HG02970 (cell line): Measurements from ENCODE around the gene RNF114.
A peak's percentile ranks its signal among the peaks of the same experiment; 100 is the strongest.
"Not testable (repeated sequence)": the region's sequence is repeated elsewhere in the genome, so short reads cannot be mapped to it uniquely, and the experiment has no call there.

ENCODE experiments used
- ATAC-seq: cut with Tn5 transposase; IDR thresholded peaks from one replicate; pipeline ENCODE4 v1.9.1; 2021; ENCODE audit warnings: mild to moderate bottlenecking, moderate library complexity, moderate number of reproducible peaks; ENCODE audit not compliant: unreplicated experiment, low FRiP score

The RNF114 gene

DNA sequence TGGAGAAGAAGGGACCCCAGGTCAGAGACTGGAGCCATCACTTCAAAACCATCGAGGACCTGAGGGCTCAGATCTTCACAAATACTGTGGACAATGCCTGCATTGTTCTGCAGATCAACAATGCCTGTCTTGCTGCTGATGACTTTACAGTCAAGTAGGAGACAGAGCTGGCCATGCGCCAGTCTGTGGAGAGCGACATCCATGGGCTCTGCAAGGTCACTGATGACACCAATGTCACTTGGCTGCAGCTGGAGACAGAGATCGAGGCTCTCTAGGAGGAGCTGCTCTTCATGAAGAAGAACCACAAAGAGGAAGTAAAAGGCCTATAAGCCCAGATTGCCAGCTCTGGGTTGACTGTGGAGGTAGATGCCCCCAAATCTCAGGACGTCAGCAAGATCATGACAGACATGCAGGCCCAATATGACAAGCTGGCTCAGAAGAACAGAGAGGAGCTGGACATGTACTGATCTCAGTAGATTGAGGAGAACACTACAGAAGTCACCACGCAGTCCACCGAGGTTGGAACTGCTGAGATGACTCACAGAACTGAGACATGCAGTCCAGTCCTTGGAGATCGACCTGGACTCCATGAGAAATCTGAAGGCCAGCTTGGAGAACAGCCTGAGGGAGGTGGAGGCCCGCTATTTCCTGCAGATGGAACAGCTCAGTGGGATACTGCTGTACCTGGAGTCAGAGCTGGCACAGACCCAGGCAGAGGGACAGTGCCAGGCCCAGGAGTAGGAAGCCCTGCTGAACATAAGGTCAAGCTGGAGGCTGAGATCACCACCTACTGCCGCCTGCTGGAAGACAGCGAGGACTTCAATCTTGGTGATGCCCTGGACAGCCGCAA, 21.1 kb downstream of the RNF114 start:
- ATAC-seq: not testable (repeated sequence)

DNA sequence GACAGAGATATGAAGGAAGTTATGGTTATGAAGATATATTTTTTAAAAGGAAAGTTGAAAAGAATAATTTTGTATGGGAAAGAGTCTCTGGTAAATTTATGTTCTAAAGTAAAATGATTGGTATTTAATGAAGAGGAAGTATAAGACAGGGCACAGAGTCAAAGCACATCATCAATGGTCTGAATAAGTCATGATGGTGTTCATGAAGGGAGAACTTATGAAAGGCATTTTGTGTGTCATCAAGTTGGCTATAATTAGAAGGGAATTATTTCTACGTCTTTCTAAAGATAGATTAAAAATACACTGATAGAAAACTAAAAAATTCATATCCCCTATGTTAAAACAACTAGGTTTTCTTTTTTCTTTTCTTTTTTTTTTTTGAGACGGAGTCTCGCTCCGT, 25.2 kb downstream of the RNF114 start:
- no peak for ATAC-seq

GRCh38 chr20:49964964-49965780, 29.0 kb downstream of the RNF114 start:
- ATAC-seq: no peak

DNA sequence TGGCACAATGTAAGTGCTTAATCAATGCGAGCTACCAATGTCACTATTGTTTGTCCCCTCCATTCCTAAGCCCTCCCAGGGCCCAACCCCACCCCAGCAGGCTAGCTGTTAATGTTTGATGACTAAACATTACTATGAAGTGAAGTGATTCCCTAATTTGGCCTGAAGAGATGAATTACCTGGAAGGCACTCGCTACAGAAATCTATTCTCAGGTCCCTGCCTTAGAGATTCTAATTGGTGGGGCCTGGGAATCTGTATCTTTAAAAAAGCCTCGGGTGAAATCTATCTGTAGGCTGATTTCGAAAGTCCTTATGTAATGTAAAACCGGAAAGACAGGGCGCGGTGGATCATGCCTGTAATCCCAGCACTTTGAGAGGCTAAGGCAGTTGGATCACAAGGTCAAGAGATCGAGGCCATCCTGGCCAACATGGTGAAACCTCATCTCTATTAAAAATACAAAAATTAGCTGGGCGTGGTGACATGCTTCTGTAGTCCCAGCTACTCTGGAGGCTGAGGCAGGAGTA, 29.6 kb downstream of the RNF114 start:
- ATAC-seq: no peak

GRCh38 chr20:49966861-49967260, 30.7 kb downstream of the RNF114 start:
- no peak for ATAC-seq

DNA sequence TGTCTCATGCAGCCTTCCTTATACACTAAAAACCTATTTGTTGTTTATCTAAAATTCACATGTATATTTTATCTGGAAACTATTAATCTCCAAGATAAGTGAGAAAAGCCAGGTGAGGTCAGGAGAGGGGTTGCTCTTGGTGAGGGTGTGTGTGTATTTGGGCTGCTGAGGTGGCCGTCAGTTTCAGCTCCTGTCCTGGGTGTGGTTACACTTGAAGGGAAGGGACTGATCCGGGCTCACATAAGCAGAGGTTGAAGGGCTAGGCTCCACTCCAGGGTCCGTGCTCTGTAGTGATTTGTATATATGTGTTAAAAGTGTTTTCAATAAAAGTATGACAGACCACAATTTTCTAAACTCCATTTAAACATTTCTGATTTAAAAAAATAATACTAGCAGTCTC, 33.0 kb downstream of the RNF114 start:
- ATAC-seq: no peak

DNA sequence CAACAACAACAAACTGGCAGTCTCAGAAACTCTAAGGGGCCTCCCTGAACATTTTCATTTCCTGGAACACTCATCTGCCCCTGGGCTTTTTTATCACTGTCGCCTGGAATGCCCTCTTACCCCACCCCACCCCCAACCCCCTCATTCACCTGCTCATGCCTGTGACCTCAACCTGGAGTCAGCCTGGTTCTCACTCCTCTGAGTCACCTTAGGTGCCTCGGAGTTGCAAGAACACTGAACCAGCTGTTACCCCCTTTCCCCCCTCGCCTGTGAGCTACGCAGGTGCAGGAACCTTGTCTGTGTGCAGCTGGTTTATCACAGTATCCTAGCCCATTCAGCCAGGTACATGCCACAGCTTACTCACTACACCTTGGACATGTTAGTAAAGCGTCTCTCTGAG, 33.7 kb downstream of the RNF114 start:
- no peak for ATAC-seq

- ATAC-seq: no peak
Measured at GRCh38 chr20:49970498-49970897, 34.3 kb downstream of the RNF114 start.

- ATAC-seq: no peak
Measured at GRCh38 chr20:49973981-49974380, 37.8 kb downstream of the RNF114 start.

GRCh38 chr20:49976542-49976941, 40.3 kb downstream of the RNF114 start:
- no peak for ATAC-seq

GRCh38 chr20:49977740-49978139, 41.5 kb downstream of the RNF114 start:
- not testable (repeated sequence) for ATAC-seq

GRCh38 chr20:49978685-49979029, 42.5 kb downstream of the RNF114 start:
- no peak for ATAC-seq

DNA sequence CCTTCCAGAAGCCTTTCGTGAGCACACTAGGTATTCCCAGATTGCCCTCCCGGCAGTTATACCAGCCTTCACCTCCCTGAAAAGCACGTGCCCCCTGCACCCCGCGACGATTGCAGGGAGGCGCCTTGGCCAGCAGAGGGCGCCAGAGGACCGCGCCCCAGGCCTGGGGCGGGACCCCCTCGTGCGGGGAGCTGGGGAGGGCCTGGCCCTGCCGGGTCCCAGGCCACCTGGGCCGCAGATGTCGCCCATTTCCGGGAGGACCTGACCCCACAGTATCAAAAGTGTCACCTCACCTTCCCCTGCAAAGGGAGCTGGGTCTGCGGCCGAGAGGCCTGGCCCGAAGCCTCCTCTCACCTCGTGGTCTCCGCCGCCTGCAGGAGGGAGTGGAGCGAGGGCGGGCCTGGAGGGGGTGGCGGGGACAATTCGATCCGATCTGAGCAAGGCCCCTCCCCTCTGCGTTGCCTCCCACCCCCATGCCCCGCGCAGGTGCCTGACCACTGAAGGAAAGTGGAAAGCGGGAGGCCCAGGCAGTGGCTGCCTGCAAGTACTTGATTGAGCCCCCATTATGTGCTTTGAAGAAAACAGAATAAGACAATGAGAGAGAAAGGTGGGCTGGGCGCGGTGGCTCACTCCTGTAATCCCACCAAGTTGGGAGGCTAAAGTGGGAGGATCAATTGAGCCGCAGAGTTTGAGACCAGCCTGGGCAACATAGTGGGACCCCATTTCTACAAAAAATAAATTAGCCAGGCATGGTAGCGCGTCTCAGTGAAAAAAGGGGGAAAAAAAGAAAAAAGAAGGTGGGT, 43.0 kb downstream of the RNF114 start:
- no peak for ATAC-seq

GRCh38 chr20:49980140-49981008, 44.2 kb downstream of the RNF114 start:
- ATAC-seq: no peak

DNA sequence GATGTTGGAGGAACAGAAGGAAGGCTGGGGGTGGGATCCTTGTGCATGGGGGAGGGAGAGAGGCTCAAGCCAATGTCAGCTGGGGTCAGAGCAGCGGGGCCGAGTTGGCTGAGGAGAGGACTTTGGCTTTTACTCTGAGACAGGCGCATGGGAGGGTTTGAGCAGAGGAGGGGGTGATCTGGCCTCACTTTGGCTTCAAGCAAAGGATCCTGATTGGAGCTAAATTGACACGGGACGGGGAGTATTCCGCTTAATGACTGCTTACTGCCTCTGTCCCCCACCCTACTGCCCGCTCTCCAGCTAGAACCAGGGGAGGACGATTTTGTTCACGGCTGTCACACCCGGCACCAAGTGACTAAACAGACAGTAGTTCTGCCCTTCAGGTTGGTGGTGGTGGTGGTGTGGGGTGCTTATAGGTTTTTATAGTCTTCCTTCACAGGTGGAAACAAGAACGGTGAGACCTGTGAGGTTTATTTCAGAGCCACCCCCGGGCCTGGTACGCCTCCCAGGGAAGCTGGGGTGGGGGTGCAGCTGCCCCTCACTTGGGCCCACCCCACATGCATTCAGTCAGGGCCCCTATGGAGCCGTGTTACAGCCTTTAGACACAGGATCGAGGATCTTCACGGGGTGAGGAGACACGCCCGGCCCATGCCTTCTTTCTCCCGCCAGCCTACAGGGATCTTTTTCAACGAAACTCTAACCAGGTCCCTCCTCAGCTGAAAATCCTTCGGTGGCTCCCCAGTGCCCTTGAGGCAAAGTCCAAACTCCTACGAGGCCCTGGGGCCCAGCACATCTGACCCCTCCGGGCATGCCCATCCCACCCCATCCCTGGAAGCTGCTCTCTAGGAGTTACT, 45.2 kb downstream of the RNF114 start:
- no peak for ATAC-seq

DNA sequence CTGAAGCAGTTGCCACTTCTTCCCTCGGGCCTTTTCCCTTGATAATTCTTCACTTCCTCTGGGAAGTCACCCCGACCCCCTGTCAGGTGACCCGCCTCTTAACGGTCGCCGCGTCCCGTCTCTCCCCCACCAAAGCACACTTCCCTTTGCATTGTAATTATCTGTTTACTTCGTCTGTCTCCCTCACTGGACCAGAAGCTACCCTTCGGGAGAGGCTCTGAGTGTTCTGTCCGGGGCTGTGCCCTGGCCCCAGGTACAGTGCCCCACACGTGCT, 45.8 kb downstream of the RNF114 start:
- ATAC-seq: no peak

DNA sequence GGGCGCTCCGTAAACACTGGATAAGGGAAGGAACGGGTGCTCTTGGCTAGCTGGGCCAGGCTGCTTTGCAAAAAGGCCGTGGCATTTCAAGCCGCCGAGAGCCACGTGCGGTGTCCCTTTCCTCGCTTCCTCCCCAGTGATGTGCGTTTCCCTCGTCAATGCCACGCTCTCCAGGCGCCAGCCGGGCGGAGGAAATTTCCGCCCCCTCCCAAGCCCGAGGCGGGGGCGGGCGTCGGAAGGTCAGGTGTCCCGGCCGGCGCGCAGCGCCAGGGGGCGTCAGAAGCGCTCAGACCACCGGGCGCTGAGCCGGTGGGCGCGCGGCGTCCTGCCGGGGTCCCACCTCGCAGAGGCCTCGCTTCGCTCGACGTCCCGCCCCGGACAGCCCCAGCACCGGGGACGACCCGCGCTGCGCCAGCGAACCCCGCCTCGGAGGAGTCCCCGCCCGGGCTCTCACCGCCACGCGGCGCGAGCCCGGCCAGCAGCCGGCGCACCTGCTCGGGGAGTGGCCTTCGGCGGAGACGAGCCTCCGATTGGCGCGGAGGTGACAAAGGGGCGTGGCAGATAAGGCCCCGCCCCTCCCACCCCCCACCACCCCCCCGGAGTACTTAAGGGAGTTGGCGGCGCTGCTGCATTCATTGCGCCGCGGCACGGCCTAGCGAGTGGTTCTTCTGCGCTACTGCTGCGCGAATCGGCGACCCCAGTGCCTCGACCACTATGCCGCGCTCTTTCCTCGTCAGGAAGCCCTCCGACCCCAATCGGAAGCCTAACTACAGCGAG, 46.3 kb downstream of the RNF114 start, which contains the start of gene SNAI1:
Gene SNAI1, plus strand, starts transcription at position 635 of the 777 bp plus-strand sequence. Its CDS starts 80 bp downstream, at position 715.
- peak; percentile 80 for ATAC-seq
